ENCODE data around the gene ZFPL1.

- TF ChIP-seq CTCF (IDR thresholded peaks at IDR 0.05) (no peak), POLR2A (IDR thresholded peaks at IDR 0.05; ENCODE audit: low read depth) (no peak), EP300 (IDR thresholded peaks at IDR 0.05) (no peak)
Measured at GRCh38 chr11:65051398-65051858, 32.6 kb upstream of the ZFPL1 start.

Data from esophagus muscularis mucosa (tissue), 4 donors.